ENCODE measurements around the gene IPO9. TPM values are rescaled to one million over a fixed set of nuclear protein-coding genes. Genes with fewer than 3 reads are reported as not detected.

IPO9 gene
- total and polyA plus RNA-seq, 2 of the 4 experiments (the other 2 are of a cell fraction): 14.0 to 23.4 TPM

DNA sequence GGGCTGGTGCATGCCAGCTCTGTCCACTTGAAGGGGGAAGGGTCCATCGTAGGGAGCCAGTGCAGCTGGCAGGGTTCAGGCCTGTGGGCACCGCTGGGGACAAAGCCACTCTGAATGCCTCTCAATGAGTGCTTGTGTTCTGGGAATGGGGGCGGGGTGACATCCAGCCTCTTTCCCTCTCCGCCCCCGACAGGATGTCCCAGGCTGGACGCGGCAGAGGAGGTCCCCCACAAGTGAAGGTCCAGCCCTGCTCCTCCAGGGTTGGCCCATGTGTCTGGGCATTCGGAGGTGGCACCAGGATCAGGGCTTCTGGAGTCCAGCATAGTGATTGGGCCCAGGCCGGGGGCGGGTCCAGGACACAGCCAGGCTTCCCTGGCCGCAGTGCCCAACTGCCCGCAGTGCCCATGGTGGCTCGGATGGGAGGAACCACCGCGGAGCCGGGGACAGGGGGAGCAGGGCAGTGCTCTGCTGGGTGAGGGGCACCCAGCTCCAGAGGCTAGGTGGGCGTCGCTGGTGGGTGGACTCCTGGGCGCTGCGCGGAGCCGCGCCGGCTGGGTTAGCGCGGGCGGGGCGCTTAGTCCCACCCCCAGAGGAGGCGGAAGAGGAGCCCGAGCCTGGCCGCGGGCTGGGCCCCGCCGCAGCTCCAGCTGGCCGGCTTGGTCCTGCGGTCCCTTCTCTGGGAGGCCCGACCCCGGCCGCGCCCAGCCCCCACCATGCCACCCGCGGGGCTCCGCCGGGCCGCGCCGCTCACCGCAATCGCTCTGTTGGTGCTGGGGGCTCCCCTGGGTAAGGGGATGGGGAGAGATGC is 59.5 kb downstream of the IPO9 start, which contains the start of gene SHISA4:
Gene SHISA4, plus strand, starts transcription at position 617 of the 808 bp plus-strand sequence. Its CDS starts 97 bp downstream, at position 714.
- intact Hi-C loops (cut with micrococcal nuclease): loop anchor here (10.0 kb wide), 1 partner anchor 226 kb away; no protein-coding TSS in a partner anchor
- POLR2A ChIA-PET (ENCODE audit: unreplicated experiment): no interaction called here

More for the DNA sequence above, 59.5 kb downstream of the IPO9 start, which contains the start of gene SHISA4:
- peaks cover 28% of the 10 kb centered on the region for H3K9me1 ChIP-seq (ENCODE audit: insufficient read depth, low read length)
- DNase-seq (peak; percentile 29), ATAC-seq (ENCODE audit: low read depth) (peak; percentile 88)
- in situ Hi-C loops (cut with MboI; ENCODE audit: low sequenced_read_pairs) (no loop called here), dilution Hi-C loops (cut with HindIII; ENCODE audit: low sequenced_read_pairs, unreplicated experiment) (no loop called here)
- BruUV-seq (replicated peaks): no TSS peak
- no peak within 1 kb of the TSS; the same call in 1 of the 2 replicates for H3K56ac ChIP-seq (ENCODE audit: extremely low read depth, insufficient read depth, low read length)
- peak within 1 kb of the TSS; percentile 90 for H3K9ac ChIP-seq (ENCODE audit: low read depth, low read length)
- peak within 1 kb of the TSS; percentile 56 to 75; a peak in 3 of 4 replicates for H4K8ac ChIP-seq (ENCODE audit: low read depth in 2 of 2, low read length in 2 of 2)
- CTCF ChIA-PET: interaction anchor here (0.6 kb wide), 1 partner anchor 52 kb away, joined by 3 read pairs; no protein-coding TSS in a partner anchor
- peak within 1 kb of the TSS; percentile 75 for H3K27ac ChIP-seq (ENCODE audit: insufficient read depth, low read length)
- H3K27me3 ChIP-seq (ENCODE audit: control insufficient read depth, insufficient read depth, low read length): no peaks in the 10 kb centered on the region
- H2BK20ac ChIP-seq (ENCODE audit: low read depth, low read length): peak within 1 kb of the TSS; percentile 54; the same call in 1 of the 2 replicates
- peaks cover 22% of the 10 kb centered on the region for H3K4me1 ChIP-seq (ENCODE audit: control insufficient read depth, insufficient read depth, low read length)
- peak within 1 kb of the TSS; percentile 96 for H2AK9ac ChIP-seq (replicated peaks; ENCODE audit: low read depth, low read length, poor library complexity)
- H2BK5ac ChIP-seq (ENCODE audit: low read depth, low read length, poor library complexity, severe bottlenecking): peak within 1 kb of the TSS; percentile 51
- peak within 1 kb of the TSS; percentile 84 for H3K14ac ChIP-seq (replicated peaks; ENCODE audit: low read depth, low read length)
- H2BK15ac ChIP-seq (ENCODE audit: low read depth, low read length): no peak within 1 kb of the TSS; the same call in 2 of the 3 replicates
- H3K36me3 ChIP-seq (ENCODE audit: control insufficient read depth, insufficient read depth, low read length): peaks cover 6% of the 10 kb centered on the region
- H2AK5ac ChIP-seq (ENCODE audit: low read depth, low read length): peak within 1 kb of the TSS; percentile 49
- H3K4ac ChIP-seq (ENCODE audit: low read depth, low read length): peak within 1 kb of the TSS; percentile 84
- WGBS, 2 experiments (ENCODE audit: extremely low coverage in 2 of 2, insufficient read length in 1 of 2): 7% methylated on average over 17 of the region's 49 CpGs; no CpG with 5 or more reads in 1 of the 2 experiments
- H3K9me3 ChIP-seq (ENCODE audit: control insufficient read depth, insufficient read depth, low read length): no peaks in the 10 kb centered on the region
- peak within 1 kb of the TSS; percentile 93 for H3K4me2 ChIP-seq (ENCODE audit: low read depth, low read length)
- H4K91ac ChIP-seq (ENCODE audit: insufficient read depth, low read depth, low read length): peak within 1 kb of the TSS; percentile 58
- H3K18ac ChIP-seq (ENCODE audit: low read depth, low read length): peak within 1 kb of the TSS; percentile 58; the same call in 1 of the 2 replicates
- H3K79me1 ChIP-seq (ENCODE audit: low read depth in 1 of 2, low read length in 2 of 2): peaks cover 3 to 21% of the 10 kb centered on the region in 2 experiments; a peak in 3 of 4 replicates
- peak within 1 kb of the TSS; percentile 94 for H3K4me3 ChIP-seq (ENCODE audit: insufficient read depth, low read depth, low read length)
- peak within 1 kb of the TSS; percentile 19 for H3K23ac ChIP-seq (ENCODE audit: low read depth, low read length)
- H2AFZ ChIP-seq (replicated peaks; ENCODE audit: low read length, poor library complexity): peak within 1 kb of the TSS; percentile 99
- H4K20me1 ChIP-seq (ENCODE audit: insufficient read depth, low read length): no peaks in the 10 kb centered on the region
- H2BK120ac ChIP-seq (ENCODE audit: low read depth, low read length): peak within 1 kb of the TSS; percentile 76; the same call in 1 of the 2 replicates
- TF ChIP-seq, protein P1, sequence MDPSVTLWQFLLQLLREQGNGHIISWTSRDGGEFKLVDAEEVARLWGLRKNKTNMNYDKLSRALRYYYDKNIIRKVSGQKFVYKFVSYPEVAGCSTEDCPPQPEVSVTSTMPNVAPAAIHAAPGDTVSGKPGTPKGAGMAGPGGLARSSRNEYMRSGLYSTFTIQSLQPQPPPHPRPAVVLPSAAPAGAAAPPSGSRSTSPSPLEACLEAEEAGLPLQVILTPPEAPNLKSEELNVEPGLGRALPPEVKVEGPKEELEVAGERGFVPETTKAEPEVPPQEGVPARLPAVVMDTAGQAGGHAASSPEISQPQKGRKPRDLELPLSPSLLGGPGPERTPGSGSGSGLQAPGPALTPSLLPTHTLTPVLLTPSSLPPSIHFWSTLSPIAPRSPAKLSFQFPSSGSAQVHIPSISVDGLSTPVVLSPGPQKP (IDR thresholded peaks at IDR 0.05; ENCODE audit: borderline replicate concordance, low read depth, low read length): no peak
- TF ChIP-seq RFX5 (IDR thresholded peaks at IDR 0.05; ENCODE audit: low read depth, low read length) (no peak), CHD1 (IDR thresholded peaks at IDR 0.05; ENCODE audit: low read depth, low read length) (no peak), RAD21 (IDR thresholded peaks at IDR 0.05; ENCODE audit: low read length) (no peak), CEBPB (IDR thresholded peaks at IDR 0.05; ENCODE audit: low read depth, low read length) (no peak), MXI1 (IDR thresholded peaks at IDR 0.05; ENCODE audit: borderline replicate concordance, low read depth, low read length) (no peak), MAFK (IDR thresholded peaks at IDR 0.05; ENCODE audit: low read depth, low read length) (no peak), MAZ (IDR thresholded peaks at IDR 0.05; ENCODE audit: borderline replicate concordance, low read depth, low read length) (no peak), RCOR1 (IDR thresholded peaks at IDR 0.05; ENCODE audit: insufficient replicate concordance, low read length) (no peak), POLR2A (IDR thresholded peaks at IDR 0.05; ENCODE audit: low read depth, low read length) (no peak)
- TF ChIP-seq, protein P2, sequence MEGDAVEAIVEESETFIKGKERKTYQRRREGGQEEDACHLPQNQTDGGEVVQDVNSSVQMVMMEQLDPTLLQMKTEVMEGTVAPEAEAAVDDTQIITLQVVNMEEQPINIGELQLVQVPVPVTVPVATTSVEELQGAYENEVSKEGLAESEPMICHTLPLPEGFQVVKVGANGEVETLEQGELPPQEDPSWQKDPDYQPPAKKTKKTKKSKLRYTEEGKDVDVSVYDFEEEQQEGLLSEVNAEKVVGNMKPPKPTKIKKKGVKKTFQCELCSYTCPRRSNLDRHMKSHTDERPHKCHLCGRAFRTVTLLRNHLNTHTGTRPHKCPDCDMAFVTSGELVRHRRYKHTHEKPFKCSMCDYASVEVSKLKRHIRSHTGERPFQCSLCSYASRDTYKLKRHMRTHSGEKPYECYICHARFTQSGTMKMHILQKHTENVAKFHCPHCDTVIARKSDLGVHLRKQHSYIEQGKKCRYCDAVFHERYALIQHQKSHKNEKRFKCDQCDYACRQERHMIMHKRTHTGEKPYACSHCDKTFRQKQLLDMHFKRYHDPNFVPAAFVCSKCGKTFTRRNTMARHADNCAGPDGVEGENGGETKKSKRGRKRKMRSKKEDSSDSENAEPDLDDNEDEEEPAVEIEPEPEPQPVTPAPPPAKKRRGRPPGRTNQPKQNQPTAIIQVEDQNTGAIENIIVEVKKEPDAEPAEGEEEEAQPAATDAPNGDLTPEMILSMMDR (conservative IDR thresholded peaks at IDR 0.05; ENCODE audit: low read depth, low read length): no peak
- TF ChIP-seq, protein P3, sequence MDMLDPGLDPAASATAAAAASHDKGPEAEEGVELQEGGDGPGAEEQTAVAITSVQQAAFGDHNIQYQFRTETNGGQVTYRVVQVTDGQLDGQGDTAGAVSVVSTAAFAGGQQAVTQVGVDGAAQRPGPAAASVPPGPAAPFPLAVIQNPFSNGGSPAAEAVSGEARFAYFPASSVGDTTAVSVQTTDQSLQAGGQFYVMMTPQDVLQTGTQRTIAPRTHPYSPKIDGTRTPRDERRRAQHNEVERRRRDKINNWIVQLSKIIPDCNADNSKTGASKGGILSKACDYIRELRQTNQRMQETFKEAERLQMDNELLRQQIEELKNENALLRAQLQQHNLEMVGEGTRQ (IDR thresholded peaks at IDR 0.05; ENCODE audit: low read depth, low read length): no peak
- H4K5ac ChIP-seq (ENCODE audit: low read depth, low read length): peak within 1 kb of the TSS; percentile 43; the same call in 1 of the 2 replicates
